WI38 (cell line): ENCODE measurements around the gene HSD17B8.

Experiments used
- H3K4me3 ChIP-seq: 2 replicates; pipeline ENCODE4 v1.5.1; 2011; ENCODE audit warnings: low read depth, mild to moderate bottlenecking, control low read depth, low read length
- CTCF ChIP-seq: IDR thresholded peaks from 2 replicates; pipeline ENCODE4 v1.5.1; 2012; ENCODE audit warnings: low read depth, mild to moderate bottlenecking, control low read depth, low read length

Gene HSD17B8

GRCh38 chr6:33167374-33168283 lies 36.8 kb upstream of the HSD17B8 start:
- no peak overlapping the region for H3K4me3 ChIP-seq
- TF ChIP-seq CTCF: no peak

GRCh38 chr6:33168284-33168601 lies 36.2 kb upstream of the HSD17B8 start:
- no peak overlapping the region for H3K4me3 ChIP-seq
- no peak for TF ChIP-seq CTCF

- TF ChIP-seq CTCF: no peak
- no peak overlapping the region for H3K4me3 ChIP-seq
Observed at GRCh38 chr6:33168639-33169038, 35.8 kb upstream of the HSD17B8 start.

- H3K4me3 ChIP-seq: no peak overlapping the region
- TF ChIP-seq CTCF: no peak
Observed at GRCh38 chr6:33169291-33170175, 34.9 kb upstream of the HSD17B8 start.

- H3K4me3 ChIP-seq: no peak overlapping the region
- TF ChIP-seq CTCF: no peak
Observed at GRCh38 chr6:33170176-33171015, 34.1 kb upstream of the HSD17B8 start.

- H3K4me3 ChIP-seq: no peak overlapping the region
- TF ChIP-seq CTCF: no peak
Observed at GRCh38 chr6:33171016-33171879, 33.2 kb upstream of the HSD17B8 start.
